OCI-LY3 (cell line): Measurements from ENCODE around the gene OXLD1.

ENCODE experiments used
- EZH2phosphoT487 ChIP-seq: fragments of 200-600 bp; shearing (Covaris generic); IDR thresholded peaks from 2 replicates; pipeline ENCODE4 v1.6.1; 2018; ENCODE audit warnings: antibody characterized with exemption, mixed run types, low read depth
- TF ChIP-seq, protein P1 (sequence below): fragments of 200-600, 300-600 bp; sonication (generic); IDR thresholded peaks from 2 replicates; pipeline ENCODE4 v1.5.1; 2014; ENCODE audit warnings: antibody characterized with exemption, low read length, low read depth

DNA sequence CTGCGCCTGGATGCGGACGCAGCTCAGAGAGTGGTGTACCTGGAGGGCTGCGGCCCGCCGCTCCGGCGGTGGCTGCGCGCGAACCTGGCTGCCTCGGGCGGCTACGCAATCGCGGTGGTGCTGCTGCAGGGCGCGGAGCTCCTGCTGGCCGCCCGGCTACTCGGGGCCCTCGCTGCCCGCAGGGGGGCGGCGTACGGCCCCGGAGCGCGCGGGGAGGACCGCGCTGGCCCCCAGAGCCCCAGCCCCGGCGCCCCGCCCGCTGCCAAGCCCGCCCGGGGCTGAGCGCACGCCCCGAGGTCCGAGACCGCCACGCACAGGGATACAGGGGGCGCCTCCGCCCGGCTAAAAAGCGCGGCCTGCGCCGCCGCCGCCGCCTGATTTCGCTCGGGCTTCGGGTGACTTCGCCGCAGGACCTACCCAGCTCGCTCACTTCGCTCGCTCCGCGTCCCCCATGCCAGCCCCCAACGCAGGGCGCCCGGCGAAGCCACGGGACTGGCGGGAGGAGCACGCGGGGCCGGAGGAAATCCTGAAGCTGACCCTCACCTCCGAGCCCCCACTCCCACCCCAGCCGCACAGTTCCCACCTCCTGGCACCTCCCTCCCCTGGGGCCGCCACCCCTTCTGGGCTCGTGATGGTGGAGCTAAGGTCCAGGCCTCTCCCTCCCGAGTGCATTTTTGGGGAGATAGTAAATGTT lies 18.2 kb downstream of the OXLD1 start:
- TF ChIP-seq, protein P1, sequence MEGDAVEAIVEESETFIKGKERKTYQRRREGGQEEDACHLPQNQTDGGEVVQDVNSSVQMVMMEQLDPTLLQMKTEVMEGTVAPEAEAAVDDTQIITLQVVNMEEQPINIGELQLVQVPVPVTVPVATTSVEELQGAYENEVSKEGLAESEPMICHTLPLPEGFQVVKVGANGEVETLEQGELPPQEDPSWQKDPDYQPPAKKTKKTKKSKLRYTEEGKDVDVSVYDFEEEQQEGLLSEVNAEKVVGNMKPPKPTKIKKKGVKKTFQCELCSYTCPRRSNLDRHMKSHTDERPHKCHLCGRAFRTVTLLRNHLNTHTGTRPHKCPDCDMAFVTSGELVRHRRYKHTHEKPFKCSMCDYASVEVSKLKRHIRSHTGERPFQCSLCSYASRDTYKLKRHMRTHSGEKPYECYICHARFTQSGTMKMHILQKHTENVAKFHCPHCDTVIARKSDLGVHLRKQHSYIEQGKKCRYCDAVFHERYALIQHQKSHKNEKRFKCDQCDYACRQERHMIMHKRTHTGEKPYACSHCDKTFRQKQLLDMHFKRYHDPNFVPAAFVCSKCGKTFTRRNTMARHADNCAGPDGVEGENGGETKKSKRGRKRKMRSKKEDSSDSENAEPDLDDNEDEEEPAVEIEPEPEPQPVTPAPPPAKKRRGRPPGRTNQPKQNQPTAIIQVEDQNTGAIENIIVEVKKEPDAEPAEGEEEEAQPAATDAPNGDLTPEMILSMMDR, result no peak
- no peak for TF ChIP-seq EZH2phosphoT487
